A549 (cell line): ENCODE data around the gene ERH. TPM values are rescaled to one million over a fixed set of nuclear protein-coding genes. Genes with fewer than 3 reads are reported as not detected.

Source experiments
- ATAC-seq, 2 experiments: fragments of 200-7000 bp in 1 of 2; fragments of >200 bp in 1 of 2; cut with Nextera tagmentation in 1 of 2; cut with Tn5 transposase in 1 of 2; 3 replicates each; pipeline versions ENCODE4 v1.8.0 to v1.9.1; 2018 to 2020; ENCODE audit warnings: mild to moderate bottlenecking in 1 of 2, moderate library complexity in 1 of 2
- CTCF ChIA-PET: fragments of 300-600 bp; sonication (Branson Sonifier 250); formaldehyde crosslinking; extraction: SDS; loops from one replicate; lab custom pipeline; 2021; ENCODE audit warnings: antibody characterized with exemption, inconsistent platforms; lab: Yijun Ruan, JAX
- POLR2A ChIA-PET: fragments of 350-600 bp; formaldehyde crosslinking; extraction: SDS; loops from one replicate; lab custom pipeline; 2021; ENCODE audit warnings: antibody characterized with exemption, inconsistent platforms; lab: Yijun Ruan, JAX
- DNase-seq, 2 experiments: peaks; one replicate each; pipeline versions ENCODE4 v3.0.0 to v3.0.0-alpha.2; 2011 to 2016; ENCODE audit warnings: low read depth in 1 of 2, low spot score in 1 of 2
- FAIRE-seq: peaks from 2 replicates; lab custom pipeline; 2011; peaks lifted over from hg19 to GRCh38; lab: Jason Lieb, UNC
- H3K27ac ChIP-seq, 2 experiments: fragments of >200 bp; sonication (Bioruptor Twin); formaldehyde crosslinking; 3 replicates each; pipeline ENCODE4 v1.5.1; 2016 to 2017
- H3K4me1 ChIP-seq: fragments of >200 bp; sonication (Bioruptor Twin); formaldehyde crosslinking; 3 replicates; pipeline ENCODE4 v1.6.1; 2016
- H3K4me2 ChIP-seq: fragments of >200 bp; sonication (Bioruptor Twin); formaldehyde crosslinking; 3 replicates; pipeline ENCODE4 v1.6.1; 2016
- H3K4me3 ChIP-seq: fragments of >200 bp; sonication (Bioruptor Twin); formaldehyde crosslinking; 3 replicates; pipeline ENCODE4 v1.5.1; 2016
- H3K9me3 ChIP-seq: fragments of >200 bp; sonication (Bioruptor Twin); formaldehyde crosslinking; 3 replicates; pipeline ENCODE4 v1.6.1; 2016
- EP300 ChIP-seq, 2 experiments: fragments of >200 bp; sonication (Bioruptor Twin); formaldehyde crosslinking; IDR thresholded peaks; 2 replicates in 1 of 2; 3 replicates in 1 of 2; pipeline ENCODE4 v1.6.1; 2016 to 2017
- FOXS1 ChIP-seq: fragments of 250-450 bp; sonication (Bioruptor Pico); IDR thresholded peaks from 2 replicates; pipeline ENCODE4 v1.5.0; 2020; ENCODE audit warnings: mild to moderate bottlenecking, moderate library complexity
- HDAC2 ChIP-seq: fragments of 200-600 bp; sonication (generic); IDR thresholded peaks from 2 replicates; pipeline ENCODE4 v1.6.1; 2016
- HES2 ChIP-seq: fragments of >200 bp; sonication (Bioruptor Twin); formaldehyde crosslinking; IDR thresholded peaks from 2 replicates; pipeline ENCODE4 v1.6.1; 2016
- HEYL ChIP-seq: fragments of 250-450 bp; sonication (Bioruptor Pico); IDR thresholded peaks from 2 replicates; pipeline ENCODE4 v1.8.0; 2021; ENCODE audit warnings: mild to moderate bottlenecking, moderate library complexity
- HOXB13 ChIP-seq: fragments of 250-450 bp; sonication (Bioruptor Pico); IDR thresholded peaks from 2 replicates; pipeline ENCODE4 v1.5.0; 2020; ENCODE audit warnings: low read depth, mild to moderate bottlenecking, moderate library complexity
- JUN ChIP-seq, 2 experiments: fragments of >200 bp; sonication (Bioruptor Twin); formaldehyde crosslinking; IDR thresholded peaks; 2 replicates in 1 of 2; 3 replicates in 1 of 2; pipeline ENCODE4 v1.6.1; 2016 to 2017
- MAFK ChIP-seq: fragments of 450-650 bp; IDR thresholded peaks from 2 replicates; pipeline ENCODE4 v1.6.1; 2014; ENCODE audit not compliant: partially characterized antibody
- NPAS2 ChIP-seq: fragments of 250-450 bp; sonication (Bioruptor Pico); IDR thresholded peaks from 2 replicates; pipeline ENCODE4 v1.8.0; 2022; ENCODE audit warnings: mild to moderate bottlenecking, moderate library complexity, borderline replicate concordance
- RARB ChIP-seq: fragments of 250-450 bp; sonication (Bioruptor Pico); IDR thresholded peaks from 2 replicates; pipeline ENCODE4 v1.8.0; 2021; ENCODE audit warnings: mild to moderate bottlenecking, moderate library complexity
- REST ChIP-seq: fragments of 200-600 bp; sonication (generic); IDR thresholded peaks from 2 replicates; pipeline ENCODE4 v1.6.1; 2016; ENCODE audit warnings: antibody characterized with exemption, mild to moderate bottlenecking, moderate library complexity
- TFCP2L1 ChIP-seq: fragments of 250-450 bp; sonication (Bioruptor Pico); IDR thresholded peaks from 2 replicates; pipeline ENCODE4 v1.5.0; 2021; ENCODE audit warnings: mild to moderate bottlenecking
- WGBS: methylation state at CpG from one replicate; pipeline ENCODE4 v1.1.6; 2017; ENCODE audit errors: missing lambda C conversion rate; 5-methylcytosine and 5-hydroxymethylcytosine counted together
- polyA plus RNA-seq, 4 experiments: library from polyadenylated mRNA; depleted of rRNA in 3 of 4; stranded (reverse); fragments of >200 nt; fragmentation: RNase III in 1 of 4; extraction: RNeasy Plus Mini Kit Qiagen cat#74134 plus additional on column Dnase treatment in 1 of 4; gene quantifications; 2 replicates in 3 of 4; 3 replicates in 1 of 4; pipeline ENCODE4 v1.2.3, GENCODE V29; 2011 to 2017
- TF ChIP-seq, protein P1 (sequence below): fragments of >200 bp; sonication (Bioruptor Twin); formaldehyde crosslinking; IDR thresholded peaks from 3 replicates; pipeline ENCODE4 v1.6.1; 2016

ERH gene
- polyA plus RNA-seq, 2 of the 4 experiments (the other 2 are of a cell fraction), result 377 to 562 TPM

GRCh38 chr14:69413483-69413882 is 15.4 kb upstream of the ERH start:
- 81% methylated on average over 2 of the region's 2 CpGs for WGBS
- H3K4me1 ChIP-seq, result no peaks in the 10 kb centered on the region
- CTCF ChIA-PET, result interaction anchor here (1.0 kb wide), 2 partner anchors 11 to 16 kb away, joined by 3 to 5 read pairs; partner anchors contain the start of gene ERH
- DNase-seq, result no peak
- H3K9me3 ChIP-seq, result peaks cover 4% of the 10 kb centered on the region; the same call in 2 of the 3 replicates
- H3K4me2 ChIP-seq, result no peak overlapping the region
- POLR2A ChIA-PET, result interaction anchor here (0.7 kb wide), 1 partner anchor 221 kb away, joined by 3 read pairs; no protein-coding TSS in a partner anchor
- H3K4me3 ChIP-seq, result no peak overlapping the region
- ATAC-seq, result no peak
- no peak overlapping the region for H3K27ac ChIP-seq
- TF ChIP-seq HES2 (no peak), HDAC2 (no peak), JUN (IDR thresholded peaks at IDR 0.05) (no peak), MAFK (peak; percentile 85), HEYL (CRISPR knock-in tag) (no peak)
- TF ChIP-seq, protein P1, sequence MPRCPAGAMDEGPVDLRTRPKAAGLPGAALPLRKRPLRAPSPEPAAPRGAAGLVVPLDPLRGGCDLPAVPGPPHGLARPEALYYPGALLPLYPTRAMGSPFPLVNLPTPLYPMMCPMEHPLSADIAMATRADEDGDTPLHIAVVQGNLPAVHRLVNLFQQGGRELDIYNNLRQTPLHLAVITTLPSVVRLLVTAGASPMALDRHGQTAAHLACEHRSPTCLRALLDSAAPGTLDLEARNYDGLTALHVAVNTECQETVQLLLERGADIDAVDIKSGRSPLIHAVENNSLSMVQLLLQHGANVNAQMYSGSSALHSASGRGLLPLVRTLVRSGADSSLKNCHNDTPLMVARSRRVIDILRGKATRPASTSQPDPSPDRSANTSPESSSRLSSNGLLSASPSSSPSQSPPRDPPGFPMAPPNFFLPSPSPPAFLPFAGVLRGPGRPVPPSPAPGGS, result no peak
- no peak for FAIRE-seq

DNA sequence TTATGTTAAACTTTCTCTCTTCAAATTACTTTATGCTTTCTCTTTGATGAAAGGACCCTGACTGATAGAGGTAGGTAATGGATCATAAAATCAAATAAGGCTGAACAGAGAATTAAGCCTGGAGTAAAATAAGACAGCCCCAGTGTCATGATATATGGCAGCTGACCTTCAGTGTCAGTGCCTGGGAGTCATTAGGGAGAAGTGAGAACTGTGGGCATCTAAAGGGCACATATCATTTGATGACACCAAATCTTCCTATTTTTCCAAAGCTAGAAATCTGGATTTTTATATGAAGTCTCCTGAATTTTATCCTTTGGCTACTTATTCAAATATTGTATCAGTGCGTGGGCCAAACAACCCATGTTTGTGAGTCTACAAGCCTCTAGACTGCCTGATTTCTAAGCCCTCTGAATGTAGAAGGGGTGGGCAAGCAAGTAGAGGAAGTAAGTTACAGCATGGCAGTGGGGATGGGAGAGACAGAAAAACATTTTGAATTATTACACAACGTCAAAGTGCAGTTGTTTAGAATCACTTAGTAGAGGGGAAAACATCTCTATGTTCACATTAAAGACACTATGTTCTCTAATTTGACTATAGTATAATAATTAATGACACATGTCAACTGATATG is 10.3 kb upstream of the ERH start:
- WGBS, result 79% methylated on average over 2 of the region's 2 CpGs
- Histone ChIP-seq H3K4me3 (no peak overlapping the region), H3K9me3 (no peaks in the 10 kb centered on the region), H3K27ac (no peak overlapping the region), H3K4me1 (no peaks in the 10 kb centered on the region), H3K4me2 (no peak overlapping the region)
- ChIA-PET CTCF (no interaction called here), POLR2A (no interaction called here)
- ATAC-seq (no peak), DNase-seq (no peak), FAIRE-seq (no peak)
- TF ChIP-seq TFCP2L1, result no peak
- no peak for TF ChIP-seq NPAS2 (CRISPR knock-in tag)
- TF ChIP-seq EP300 (IDR thresholded peaks at IDR 0.05), result no peak

DNA sequence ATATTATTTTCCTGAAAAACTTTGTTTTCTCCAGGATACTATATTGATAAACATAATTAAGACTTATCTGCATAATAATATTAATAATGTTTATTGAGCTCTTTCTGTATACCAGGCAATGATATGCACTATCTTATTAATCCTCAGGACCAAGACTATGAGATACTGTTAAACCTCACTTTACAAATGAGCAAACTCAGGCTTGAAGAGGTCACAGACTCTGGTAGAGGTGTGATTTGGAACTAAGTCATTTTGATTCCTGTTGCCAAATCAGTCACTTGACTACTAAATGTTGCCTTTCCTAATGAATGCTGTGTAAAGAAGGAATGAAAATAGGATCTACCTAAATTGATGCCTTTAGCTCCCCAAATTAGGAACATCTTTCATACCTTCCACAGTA is 7.7 kb upstream of the ERH start:
- H3K9me3 ChIP-seq, result no peaks in the 10 kb centered on the region
- DNase-seq (no peak), FAIRE-seq (no peak), ATAC-seq (no peak)
- H3K4me1 ChIP-seq, result peaks cover 12% of the 10 kb centered on the region; the same call in 2 of the 3 replicates
- no peak overlapping the region for H3K4me2 ChIP-seq
- TF ChIP-seq HOXB13 (CRISPR knock-in tag), result no peak
- no peak for TF ChIP-seq NPAS2 (CRISPR knock-in tag)
- TF ChIP-seq RARB (CRISPR knock-in tag), result no peak
- TF ChIP-seq FOXS1 (CRISPR knock-in tag), result no peak
- no peak for TF ChIP-seq REST
- TF ChIP-seq, protein P1, result no peak
- no peak overlapping the region for H3K27ac ChIP-seq
- ChIA-PET POLR2A (no interaction called here), CTCF (interaction anchor here (0.7 to 2.2 kb wide), 2 partner anchors 54 to 144 kb away, joined by 3 to 5 read pairs; no protein-coding TSS in a partner anchor)
- H3K4me3 ChIP-seq, result no peak overlapping the region
